IMR-90 (cell line): ENCODE results near the gene SMARCA5. TPM values are rescaled to one million over a fixed set of nuclear protein-coding genes. Genes with fewer than 3 reads are reported as not detected.

ENCODE experiments used
- ATAC-seq: fragments of 200-7000 bp; cut with Tn5 transposase; 2 replicates; pipeline ENCODE4 v1.9.1; 2020; ENCODE audit warnings: low read depth, mild to moderate bottlenecking, moderate library complexity
- BruUV-seq: library from RNA; stranded (reverse); fragments of 400-500 nt; replicated peaks from 2 replicates; lab custom pipeline; 2021; lab: Mats Ljungman, UMichigan
- CTCF ChIA-PET: fragments of 300-600 bp; formaldehyde crosslinking; extraction: SDS; loops from one replicate; lab custom pipeline; 2021; ENCODE audit warnings: antibody characterized with exemption; lab: Yijun Ruan, JAX
- POLR2A ChIA-PET: fragments of 300-600 bp; sonication (Branson Sonifier 250); formaldehyde crosslinking; loops from one replicate; lab custom pipeline; 2022; ENCODE audit warnings: antibody characterized with exemption; ENCODE audit not compliant: unreplicated experiment; lab: Charles Lee
- DNase-seq: peaks from one replicate; pipeline ENCODE4 v3.0.0; 2013
- H2AFZ ChIP-seq: replicated peaks from 2 replicates; pipeline ENCODE3; 2013; ENCODE audit warnings: low read length, mild to moderate bottlenecking; ENCODE audit not compliant: poor library complexity
- H2AK5ac ChIP-seq: 2 replicates; pipeline ENCODE4 v1.6.1; 2013; ENCODE audit warnings: low read depth, low read length, inconsistent platforms
- H2AK9ac ChIP-seq: replicated peaks from 2 replicates; pipeline ENCODE3; 2013; ENCODE audit warnings: mild to moderate bottlenecking, low read depth, low read length, moderate library complexity; ENCODE audit not compliant: poor library complexity
- H2BK120ac ChIP-seq: 2 replicates; pipeline ENCODE4 v1.6.1; 2013; ENCODE audit warnings: low read depth, low read length, inconsistent platforms
- H2BK15ac ChIP-seq: 3 replicates; pipeline ENCODE4 v1.6.1; 2013; ENCODE audit warnings: low read depth, low read length, inconsistent platforms
- H2BK20ac ChIP-seq: 2 replicates; pipeline ENCODE4 v1.6.1; 2013; ENCODE audit warnings: low read depth, mild to moderate bottlenecking, inconsistent platforms, low read length, moderate library complexity
- H2BK5ac ChIP-seq: 2 replicates; pipeline ENCODE4 v1.6.1; 2013; ENCODE audit warnings: mild to moderate bottlenecking, low read depth, low read length, inconsistent platforms; ENCODE audit not compliant: poor library complexity, severe bottlenecking
- H3K14ac ChIP-seq: replicated peaks from 2 replicates; pipeline ENCODE4 v1.6.1; 2013; ENCODE audit warnings: low read depth, low read length, inconsistent platforms
- H3K18ac ChIP-seq: 2 replicates; pipeline ENCODE4 v1.6.1; 2013; ENCODE audit warnings: low read depth, low read length, control low read depth
- H3K23ac ChIP-seq: 2 replicates; pipeline ENCODE4 v1.6.1; 2013; ENCODE audit warnings: low read depth, low read length, inconsistent platforms
- H3K27ac ChIP-seq: 2 replicates; pipeline ENCODE4 v1.5.1; 2013; ENCODE audit warnings: mild to moderate bottlenecking, control low read depth, low read length; ENCODE audit not compliant: insufficient read depth
- H3K27me3 ChIP-seq: 2 replicates; pipeline ENCODE4 v1.6.1; 2013; ENCODE audit warnings: low read length; ENCODE audit not compliant: control insufficient read depth, insufficient read depth
- H3K36me3 ChIP-seq: 2 replicates; pipeline ENCODE4 v1.6.1; 2013; ENCODE audit warnings: low read length, mixed read lengths; ENCODE audit not compliant: control insufficient read depth, insufficient read depth
- H3K4ac ChIP-seq: 2 replicates; pipeline ENCODE4 v1.6.1; 2013; ENCODE audit warnings: low read depth, low read length, inconsistent platforms
- H3K4me1 ChIP-seq: 2 replicates; pipeline ENCODE4 v1.6.1; 2013; ENCODE audit warnings: low read length, mixed read lengths; ENCODE audit not compliant: control insufficient read depth, insufficient read depth
- H3K4me2 ChIP-seq: 2 replicates; pipeline ENCODE4 v1.6.1; 2013; ENCODE audit warnings: low read depth, mild to moderate bottlenecking, control low read depth, low read length, moderate library complexity
- H3K4me3 ChIP-seq: 2 replicates; pipeline ENCODE4 v1.5.1; 2013; ENCODE audit warnings: low read depth, mild to moderate bottlenecking, control low read depth, low read length, moderate library complexity; ENCODE audit not compliant: insufficient read depth
- H3K56ac ChIP-seq: 2 replicates; pipeline ENCODE4 v1.6.1; 2013; ENCODE audit warnings: low read length, inconsistent platforms; ENCODE audit not compliant: insufficient read depth; ENCODE audit errors: extremely low read depth
- H3K79me1 ChIP-seq, 2 experiments: 2 replicates each; pipeline ENCODE4 v1.6.1; 2013; ENCODE audit warnings: low read length in 2 of 2, inconsistent platforms in 1 of 2, low read depth in 1 of 2
- H3K9ac ChIP-seq: 2 replicates; pipeline ENCODE4 v1.6.1; 2013; ENCODE audit warnings: low read depth, low read length, control low read depth
- H3K9me1 ChIP-seq: 2 replicates; pipeline ENCODE4 v1.6.1; 2013; ENCODE audit warnings: low read length, inconsistent platforms; ENCODE audit not compliant: insufficient read depth
- H3K9me3 ChIP-seq: 2 replicates; pipeline ENCODE4 v1.6.1; 2013; ENCODE audit warnings: low read length; ENCODE audit not compliant: control insufficient read depth, insufficient read depth
- H4K20me1 ChIP-seq: 2 replicates; pipeline ENCODE4 v1.6.1; 2013; ENCODE audit warnings: low read length, inconsistent platforms; ENCODE audit not compliant: insufficient read depth
- H4K5ac ChIP-seq: 2 replicates; pipeline ENCODE4 v1.6.1; 2013; ENCODE audit warnings: mild to moderate bottlenecking, low read depth, low read length, control low read depth
- H4K8ac ChIP-seq, 2 experiments: 2 replicates each; pipeline ENCODE4 v1.6.1; 2013; ENCODE audit warnings: low read depth in 2 of 2, low read length in 2 of 2, control low read depth in 1 of 2, inconsistent platforms in 1 of 2
- H4K91ac ChIP-seq: 2 replicates; pipeline ENCODE4 v1.6.1; 2013; ENCODE audit warnings: low read depth, low read length, inconsistent platforms; ENCODE audit not compliant: insufficient read depth
- BHLHE40 ChIP-seq: fragments of 150-350 bp; IDR thresholded peaks from 2 replicates; pipeline ENCODE4 v1.6.1; 2016; ENCODE audit warnings: mild to moderate bottlenecking, low read depth, low read length
- CHD1 ChIP-seq: IDR thresholded peaks from 2 replicates; pipeline ENCODE4 v1.6.1; 2012; ENCODE audit warnings: low read depth, low read length, improper control_type of control experiment
- MAFK ChIP-seq: IDR thresholded peaks from 2 replicates; pipeline ENCODE4 v1.6.1; 2012; ENCODE audit warnings: low read depth, low read length, improper control_type of control experiment
- MAZ ChIP-seq: IDR thresholded peaks from 2 replicates; pipeline ENCODE4 v1.6.1; 2012; ENCODE audit warnings: low read depth, mild to moderate bottlenecking, low read length, improper control_type of control experiment, moderate library complexity, borderline replicate concordance
- MXI1 ChIP-seq: IDR thresholded peaks from 2 replicates; pipeline ENCODE4 v1.6.1; 2012; ENCODE audit warnings: low read depth, mild to moderate bottlenecking, low read length, moderate library complexity, borderline replicate concordance
- NFE2L2 ChIP-seq: fragments of 150-350 bp; IDR thresholded peaks from 2 replicates; pipeline ENCODE4 v1.6.1; 2016; ENCODE audit warnings: low read depth, mild to moderate bottlenecking, low read length
- RCOR1 ChIP-seq: IDR thresholded peaks from 2 replicates; pipeline ENCODE4 v1.6.1; 2012; ENCODE audit warnings: mild to moderate bottlenecking, low read length, improper control_type of control experiment; ENCODE audit not compliant: insufficient replicate concordance
- RFX5 ChIP-seq: IDR thresholded peaks from 2 replicates; pipeline ENCODE4 v1.8.0; 2012; ENCODE audit warnings: low read depth, mild to moderate bottlenecking, low read length, moderate library complexity
- SMC3 ChIP-seq: fragments of 150-350 bp; IDR thresholded peaks from 2 replicates; pipeline ENCODE4 v1.6.1; 2016; ENCODE audit warnings: low read depth, mild to moderate bottlenecking, antibody characterized with exemption, low read length, moderate library complexity
- USF2 ChIP-seq: fragments of 150-350 bp; IDR thresholded peaks from 2 replicates; pipeline ENCODE4 v1.6.1; 2017; ENCODE audit warnings: mild to moderate bottlenecking, antibody characterized with exemption, low read length, low read depth
- WGBS, 2 experiments: methylation state at CpG; one replicate each; pipeline versions ENCODE4 v1.1.5 to v1.1.7; 2013; ENCODE audit warnings: missing lambda C conversion rate in 2 of 2; ENCODE audit not compliant: insufficient read length in 1 of 2; ENCODE audit errors: extremely low coverage in 2 of 2; 5-methylcytosine and 5-hydroxymethylcytosine counted together
- dilution Hi-C: fragments of 300-500 bp; cut with HindIII; formaldehyde crosslinking; loops from one replicate; pipeline ENCODE4 v1.14.3; 2018; ENCODE audit warnings: low sequenced_read_pairs; ENCODE audit not compliant: unreplicated experiment
- in situ Hi-C: fragments of 300-500 bp; cut with MboI; formaldehyde crosslinking; loops from 3 replicates; pipeline ENCODE4 v1.14.3; 2019; ENCODE audit warnings: low sequenced_read_pairs, inconsistent platforms, mixed read lengths
- intact Hi-C: fragments of 100-400 bp; cut with micrococcal nuclease; formaldehyde crosslinking; loops from 2 replicates; pipeline ENCODE4 v1.10.0; 2022
- polyA plus RNA-seq, 3 experiments: library from polyadenylated mRNA; depleted of rRNA; stranded (reverse); fragments of >200 nt; gene quantifications; 2 replicates each; pipeline ENCODE4 v1.2.3, GENCODE V29; 2012; ENCODE audit warnings: low replicate concordance in 1 of 3
- total RNA-seq: library from RNA; depleted of rRNA; stranded (reverse); fragments of >200 nt; gene quantifications from 2 replicates; pipeline ENCODE4 v1.2.3, GENCODE V29; 2012
- TF ChIP-seq, protein P1 (sequence below): conservative IDR thresholded peaks from 2 replicates; pipeline ENCODE4 v1.5.1; 2012; ENCODE audit warnings: mild to moderate bottlenecking, low read depth, low read length, improper control_type of control experiment
- TF ChIP-seq, protein P2 (sequence below): fragments of 150-350 bp; IDR thresholded peaks from 2 replicates; pipeline ENCODE4 v1.6.1; 2016; ENCODE audit warnings: low read depth, mild to moderate bottlenecking, low read length, moderate library complexity, borderline replicate concordance

SMARCA5 gene
- total and polyA plus RNA-seq, 2 of the 4 experiments (the other 2 are of a cell fraction), result 11.5 to 14.7 TPM

GRCh38 chr4:143514169-143514495 lies 630 bp downstream of the SMARCA5 start:
- peak overlapping the region; percentile 94 for H3K4me2 ChIP-seq
- peaks cover 26% of the 10 kb centered on the region for H4K20me1 ChIP-seq
- H3K56ac ChIP-seq, result peak overlapping the region; percentile 86
- peak overlapping the region; percentile 5; the same call in 1 of the 2 replicates for H3K18ac ChIP-seq
- ATAC-seq (no peak), DNase-seq (no peak)
- WGBS, 2 experiments, result no CpG with 5 or more reads among the region's 13 CpGs
- H3K79me1 ChIP-seq, result peaks cover 4 to 8% of the 10 kb centered on the region in 2 experiments; a peak in 2 of 4 replicates
- peak overlapping the region; percentile 63 for H3K4me3 ChIP-seq
- H4K5ac ChIP-seq, result peak overlapping the region; percentile 45
- dilution Hi-C loops (no loop called here), intact Hi-C loops (no loop called here), in situ Hi-C loops (no loop called here)
- H2BK15ac ChIP-seq, result no peak overlapping the region
- H3K27ac ChIP-seq, result peak overlapping the region; percentile 86
- ChIA-PET CTCF (no interaction called here), POLR2A (interaction anchor here (0.6 kb wide), 1 partner anchor 10 kb away, joined by 3 read pairs; no protein-coding TSS in a partner anchor)
- BruUV-seq, result no TSS peak
- H3K9ac ChIP-seq, result peak overlapping the region; percentile 89
- peak overlapping the region; percentile 37 for H4K91ac ChIP-seq
- H3K36me3 ChIP-seq, result peaks cover 3% of the 10 kb centered on the region
- no peaks in the 10 kb centered on the region for H3K27me3 ChIP-seq
- peak overlapping the region; percentile 98 for H2AFZ ChIP-seq
- no peak overlapping the region for H2BK120ac ChIP-seq
- peak overlapping the region; percentile 90 for H2AK9ac ChIP-seq
- H3K23ac ChIP-seq, result peak overlapping the region; percentile 84
- H2AK5ac ChIP-seq, result peak overlapping the region; percentile 28; the same call in 1 of the 2 replicates
- H3K14ac ChIP-seq, result peak overlapping the region; percentile 77
- peak overlapping the region; percentile 88 for H2BK5ac ChIP-seq
- TF ChIP-seq MAFK, result no peak
- no peak for TF ChIP-seq CHD1
- TF ChIP-seq SMC3, result no peak
- TF ChIP-seq, protein P1, sequence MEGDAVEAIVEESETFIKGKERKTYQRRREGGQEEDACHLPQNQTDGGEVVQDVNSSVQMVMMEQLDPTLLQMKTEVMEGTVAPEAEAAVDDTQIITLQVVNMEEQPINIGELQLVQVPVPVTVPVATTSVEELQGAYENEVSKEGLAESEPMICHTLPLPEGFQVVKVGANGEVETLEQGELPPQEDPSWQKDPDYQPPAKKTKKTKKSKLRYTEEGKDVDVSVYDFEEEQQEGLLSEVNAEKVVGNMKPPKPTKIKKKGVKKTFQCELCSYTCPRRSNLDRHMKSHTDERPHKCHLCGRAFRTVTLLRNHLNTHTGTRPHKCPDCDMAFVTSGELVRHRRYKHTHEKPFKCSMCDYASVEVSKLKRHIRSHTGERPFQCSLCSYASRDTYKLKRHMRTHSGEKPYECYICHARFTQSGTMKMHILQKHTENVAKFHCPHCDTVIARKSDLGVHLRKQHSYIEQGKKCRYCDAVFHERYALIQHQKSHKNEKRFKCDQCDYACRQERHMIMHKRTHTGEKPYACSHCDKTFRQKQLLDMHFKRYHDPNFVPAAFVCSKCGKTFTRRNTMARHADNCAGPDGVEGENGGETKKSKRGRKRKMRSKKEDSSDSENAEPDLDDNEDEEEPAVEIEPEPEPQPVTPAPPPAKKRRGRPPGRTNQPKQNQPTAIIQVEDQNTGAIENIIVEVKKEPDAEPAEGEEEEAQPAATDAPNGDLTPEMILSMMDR, result no peak
- TF ChIP-seq BHLHE40, result no peak
- no peak for TF ChIP-seq MXI1
- no peak for TF ChIP-seq USF2
- TF ChIP-seq, protein P2, sequence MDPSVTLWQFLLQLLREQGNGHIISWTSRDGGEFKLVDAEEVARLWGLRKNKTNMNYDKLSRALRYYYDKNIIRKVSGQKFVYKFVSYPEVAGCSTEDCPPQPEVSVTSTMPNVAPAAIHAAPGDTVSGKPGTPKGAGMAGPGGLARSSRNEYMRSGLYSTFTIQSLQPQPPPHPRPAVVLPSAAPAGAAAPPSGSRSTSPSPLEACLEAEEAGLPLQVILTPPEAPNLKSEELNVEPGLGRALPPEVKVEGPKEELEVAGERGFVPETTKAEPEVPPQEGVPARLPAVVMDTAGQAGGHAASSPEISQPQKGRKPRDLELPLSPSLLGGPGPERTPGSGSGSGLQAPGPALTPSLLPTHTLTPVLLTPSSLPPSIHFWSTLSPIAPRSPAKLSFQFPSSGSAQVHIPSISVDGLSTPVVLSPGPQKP, result no peak
- no peak for TF ChIP-seq NFE2L2
- no peak for TF ChIP-seq RCOR1
- TF ChIP-seq RFX5, result no peak
- TF ChIP-seq MAZ, result no peak
- no peak overlapping the region for H2BK20ac ChIP-seq
- peak overlapping the region; percentile 91 for H3K4ac ChIP-seq
- no peaks in the 10 kb centered on the region for H3K9me1 ChIP-seq
- no peaks in the 10 kb centered on the region for H3K9me3 ChIP-seq
- no peaks in the 10 kb centered on the region for H3K4me1 ChIP-seq
- peak overlapping the region; percentile 2 to 94; a peak in 3 of 4 replicates for H4K8ac ChIP-seq
